ENCODE data around the gene AQP2.

The AQP2 gene, protein sequence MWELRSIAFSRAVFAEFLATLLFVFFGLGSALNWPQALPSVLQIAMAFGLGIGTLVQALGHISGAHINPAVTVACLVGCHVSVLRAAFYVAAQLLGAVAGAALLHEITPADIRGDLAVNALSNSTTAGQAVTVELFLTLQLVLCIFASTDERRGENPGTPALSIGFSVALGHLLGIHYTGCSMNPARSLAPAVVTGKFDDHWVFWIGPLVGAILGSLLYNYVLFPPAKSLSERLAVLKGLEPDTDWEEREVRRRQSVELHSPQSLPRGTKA

DNA sequence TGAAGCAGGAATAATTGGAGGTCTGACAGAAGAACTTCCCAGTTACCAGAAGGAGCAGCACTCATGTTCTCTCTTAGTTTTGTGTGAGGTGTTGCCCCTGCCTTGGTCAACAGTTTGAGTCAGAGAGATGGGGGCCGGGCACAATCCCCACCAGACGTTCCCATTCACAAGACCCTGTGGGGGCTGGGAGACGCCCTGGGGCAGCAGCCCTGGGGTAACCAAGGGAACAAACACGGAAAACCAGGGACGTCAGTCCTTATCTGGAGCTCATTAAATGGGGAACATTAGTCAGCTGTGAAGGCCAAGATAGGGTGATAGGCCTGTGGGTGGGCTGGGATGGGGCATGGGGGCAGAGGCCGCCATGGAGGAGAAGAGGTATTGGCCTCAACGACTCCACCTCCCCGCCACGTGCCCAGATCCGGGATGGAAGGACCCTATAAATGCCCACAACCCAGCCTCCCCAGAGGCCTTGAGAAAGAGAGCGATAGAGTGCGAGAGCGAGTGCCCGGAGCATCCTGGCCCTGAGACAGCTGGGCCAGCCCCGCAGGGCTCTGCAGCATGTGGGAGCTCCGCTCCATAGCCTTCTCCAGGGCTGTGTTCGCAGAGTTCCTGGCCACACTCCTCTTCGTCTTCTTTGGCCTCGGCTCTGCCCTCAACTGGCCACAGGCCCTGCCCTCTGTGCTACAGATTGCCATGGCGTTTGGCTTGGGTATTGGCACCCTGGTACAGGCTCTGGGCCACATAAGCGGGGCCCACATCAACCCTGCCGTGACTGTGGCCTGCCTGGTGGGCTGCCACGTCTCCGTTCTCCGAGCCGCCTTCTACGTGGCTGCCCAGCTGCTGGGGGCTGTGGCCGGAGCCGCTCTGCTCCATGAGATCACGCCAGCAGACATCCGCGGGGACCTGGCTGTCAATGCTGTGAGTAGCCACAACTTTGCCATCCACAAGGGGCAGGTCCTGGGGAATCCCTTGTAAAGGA, at the start of gene AQP2:
AQP2 (plus strand) TSS at position 465 of the 979 bp plus-strand sequence; CDS start at position 559, 94 bp downstream.
- TF ChIP-seq GATA3 (IDR thresholded peaks at IDR 0.05; ENCODE audit: low read depth, low read length) (no peak), GATA2 (IDR thresholded peaks at IDR 0.05; ENCODE audit: low read depth, low read length) (peak; percentile 50)

DNA sequence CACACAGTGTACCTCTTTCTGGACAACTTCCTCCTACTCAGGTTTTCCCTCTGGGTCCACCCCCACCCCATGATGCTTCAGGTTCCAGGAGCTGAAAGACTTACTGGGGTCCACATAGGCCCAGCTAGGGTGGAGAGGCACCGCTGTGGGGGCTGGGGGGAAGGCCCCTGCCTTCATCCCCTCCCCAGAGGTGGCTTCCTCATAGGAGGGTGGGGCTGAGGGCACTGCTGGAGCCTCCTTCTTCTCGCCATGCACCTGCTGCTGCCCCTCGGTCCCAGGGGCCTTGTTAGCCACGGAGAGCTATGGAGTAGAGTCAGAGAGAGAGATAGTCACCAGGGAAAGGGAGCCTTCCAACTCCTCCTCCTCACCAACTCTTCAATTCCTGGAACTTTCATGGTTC, 49.5 kb upstream of the AQP2 start:
- TF ChIP-seq GATA2 (IDR thresholded peaks at IDR 0.05; ENCODE audit: low read depth, low read length), result no peak
- no peak for TF ChIP-seq GATA3 (IDR thresholded peaks at IDR 0.05; ENCODE audit: low read depth, low read length)

DNA sequence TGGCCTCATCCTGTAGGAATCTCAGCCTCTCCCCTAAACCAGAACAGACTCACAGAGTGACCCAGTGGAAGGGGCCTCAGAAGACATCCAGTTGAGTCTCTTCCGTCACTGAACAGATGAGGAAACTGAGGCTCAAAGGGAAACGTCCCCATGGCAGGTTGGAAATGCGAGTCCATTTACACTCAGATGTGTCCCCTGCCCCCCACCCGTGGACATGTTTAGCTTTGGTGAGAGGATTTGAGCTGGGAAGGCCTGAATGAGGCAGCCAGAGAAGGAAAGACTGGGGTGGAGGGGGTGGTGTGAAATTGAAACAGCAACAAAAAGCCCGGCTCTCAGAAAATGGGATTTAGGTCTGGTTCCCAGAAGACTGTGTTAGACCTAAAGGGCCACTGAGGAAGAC, 48.6 kb upstream of the AQP2 start:
- TF ChIP-seq GATA2 (IDR thresholded peaks at IDR 0.05; ENCODE audit: low read depth, low read length) (no peak), GATA3 (IDR thresholded peaks at IDR 0.05; ENCODE audit: low read depth, low read length) (no peak)

DNA sequence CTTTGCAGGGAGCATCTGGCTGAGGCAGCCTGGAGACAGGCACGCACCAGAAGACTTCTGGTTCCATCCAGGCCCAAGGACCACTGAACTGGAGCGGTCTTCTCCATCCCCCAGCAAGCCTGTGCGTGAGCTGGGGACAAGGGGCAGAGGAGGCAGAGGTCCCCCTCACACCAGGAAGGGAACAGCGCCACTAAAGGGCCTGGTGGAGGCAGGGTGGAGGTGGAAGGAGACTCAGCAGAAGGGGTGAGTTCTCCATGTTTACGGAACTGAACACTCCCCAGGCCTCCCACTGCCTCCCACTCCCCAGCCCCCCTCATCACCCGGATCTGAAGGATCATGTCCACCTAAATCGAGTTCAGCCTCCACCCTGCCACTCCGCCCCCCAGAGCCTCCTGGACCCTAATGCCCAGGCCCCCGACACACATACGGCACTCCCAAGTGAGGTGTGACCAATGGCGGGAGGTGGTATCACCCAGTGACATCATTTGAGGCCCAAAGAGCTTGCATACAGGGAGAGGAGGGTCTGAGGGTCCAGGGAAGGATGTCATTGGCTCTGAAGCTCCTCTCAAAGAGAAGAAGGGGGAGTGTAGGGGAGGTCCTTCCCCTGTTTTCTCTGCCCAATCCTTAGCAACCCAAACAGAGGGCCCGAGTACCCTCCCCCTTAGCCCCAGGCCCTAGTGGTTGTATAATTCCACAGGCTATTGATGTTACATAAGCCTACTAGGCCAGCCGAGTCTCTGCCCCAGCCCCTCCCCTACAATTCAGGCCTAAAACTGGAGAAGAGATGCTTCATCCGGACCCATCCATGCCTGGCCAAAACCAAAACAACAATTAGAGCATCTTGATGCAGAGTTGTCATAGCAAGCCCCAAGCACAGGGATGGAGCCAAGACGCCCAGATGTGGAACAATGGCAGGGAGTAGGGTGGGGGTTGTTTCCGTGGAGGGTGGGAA, 47.9 kb upstream of the AQP2 start:
- no peak for TF ChIP-seq GATA3 (IDR thresholded peaks at IDR 0.05; ENCODE audit: low read depth, low read length)
- no peak for TF ChIP-seq GATA2 (IDR thresholded peaks at IDR 0.05; ENCODE audit: low read depth, low read length)

DNA sequence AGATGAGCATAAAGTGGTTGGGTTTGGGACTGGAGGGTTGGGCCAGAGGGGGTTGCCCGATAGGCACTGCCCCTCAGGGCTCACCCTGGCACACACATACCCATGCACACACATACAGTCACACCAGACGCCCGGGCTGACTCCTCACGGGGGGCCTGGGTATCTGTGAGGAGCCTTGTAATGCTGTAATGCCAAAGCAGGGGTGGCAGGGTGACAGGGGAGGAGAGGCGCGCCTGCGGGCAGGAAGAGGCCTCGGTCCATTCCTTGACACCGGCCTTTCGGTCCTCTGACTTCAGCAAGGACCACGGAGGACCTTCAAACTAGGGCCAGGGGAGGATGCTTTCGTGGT, 47.2 kb upstream of the AQP2 start:
- TF ChIP-seq GATA2 (IDR thresholded peaks at IDR 0.05; ENCODE audit: low read depth, low read length) (no peak), GATA3 (IDR thresholded peaks at IDR 0.05; ENCODE audit: low read depth, low read length) (no peak)

DNA sequence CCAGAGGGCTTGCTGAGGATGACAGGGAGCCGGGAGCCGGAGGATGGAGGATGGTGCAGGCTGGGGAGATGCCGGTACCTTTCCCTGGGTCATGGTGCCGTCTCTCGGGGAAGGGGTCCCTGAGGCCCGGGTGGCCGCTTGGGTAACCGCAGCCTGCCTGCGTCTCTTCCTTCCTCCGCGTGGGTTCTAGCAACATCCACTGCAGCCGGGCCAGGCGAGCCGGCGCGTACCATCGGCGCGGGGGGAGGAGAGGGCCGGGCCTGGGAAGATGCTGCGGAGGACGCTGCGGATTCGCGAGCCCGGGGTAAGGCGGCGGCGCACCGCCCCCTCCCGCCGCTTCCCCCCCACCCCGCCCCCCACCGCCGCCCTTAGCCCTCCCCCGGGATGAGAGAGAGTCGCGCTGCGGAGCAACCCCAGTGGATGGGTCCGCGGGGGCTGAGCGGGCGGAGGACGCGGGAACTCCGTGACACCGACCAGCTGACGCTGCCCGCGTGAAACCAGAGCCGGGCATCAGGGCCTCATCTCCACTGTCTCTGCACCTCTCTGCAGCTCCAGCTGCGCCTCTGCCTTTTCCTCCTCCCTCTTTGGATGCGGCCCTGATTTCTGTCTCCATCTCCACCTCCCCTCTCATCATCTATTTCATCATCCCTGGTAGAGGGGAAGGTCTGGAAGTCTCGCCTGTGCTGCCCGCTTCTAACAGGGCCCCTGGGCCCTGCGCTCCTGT, 46.7 kb upstream of the AQP2 start, which contains the start of gene FAIM2:
FAIM2 (minus strand) TSS at position 201 of the 724 bp plus-strand sequence; CDS start at position 93, 108 bp downstream.
- TF ChIP-seq GATA2 (IDR thresholded peaks at IDR 0.05; ENCODE audit: low read depth, low read length) (no peak), GATA3 (IDR thresholded peaks at IDR 0.05; ENCODE audit: low read depth, low read length) (no peak)

DNA sequence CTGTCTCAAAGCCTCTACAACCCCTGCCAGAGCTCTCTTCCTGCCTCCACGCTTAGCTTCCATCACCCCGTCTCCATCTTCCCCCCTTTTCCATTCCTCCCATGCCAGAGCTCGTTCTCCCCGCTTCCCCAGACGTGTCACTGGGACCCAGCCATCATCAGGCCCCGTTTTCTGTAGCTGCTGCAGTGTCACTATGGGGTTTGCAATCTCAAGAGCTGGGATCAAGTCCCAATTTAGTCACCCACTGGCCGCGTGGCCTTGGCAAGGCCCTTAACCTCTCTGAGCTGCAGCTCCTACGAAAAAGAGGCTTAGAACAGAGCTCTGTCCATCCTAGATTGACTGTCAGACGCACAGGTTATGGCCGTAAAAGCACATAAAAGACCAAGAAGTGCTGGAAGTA, 45.9 kb upstream of the AQP2 start:
- TF ChIP-seq GATA2 (IDR thresholded peaks at IDR 0.05; ENCODE audit: low read depth, low read length) (no peak), GATA3 (IDR thresholded peaks at IDR 0.05; ENCODE audit: low read depth, low read length) (no peak)

DNA sequence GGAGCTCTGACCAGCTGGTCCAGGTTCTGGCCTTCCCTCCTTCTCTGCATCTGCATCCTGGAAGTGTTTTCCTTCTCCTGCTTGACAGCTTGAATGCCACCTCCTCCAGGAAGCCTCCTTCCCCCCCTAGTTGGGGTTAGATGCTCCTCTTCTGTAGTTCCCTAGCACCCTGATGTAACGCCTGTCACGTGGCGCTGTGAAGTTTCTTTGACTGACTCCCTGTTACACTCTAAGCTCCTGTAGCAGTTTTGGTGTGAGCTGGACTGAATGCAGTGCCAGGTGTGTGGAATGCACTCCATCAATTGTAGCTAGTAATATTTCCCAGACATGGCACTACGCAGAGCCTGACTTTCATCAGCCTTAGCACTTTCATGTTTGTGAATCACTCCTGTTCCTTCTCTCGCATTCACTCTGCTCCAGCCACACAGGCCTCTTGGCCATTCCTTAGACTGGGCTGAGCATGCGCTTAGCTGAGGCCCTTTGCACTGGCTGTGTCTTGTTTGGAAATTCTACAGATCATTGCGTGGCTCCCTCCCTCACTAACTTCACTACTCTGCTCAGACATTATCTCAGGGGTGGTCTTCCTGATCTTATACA, 44.7 kb upstream of the AQP2 start:
- TF ChIP-seq GATA2 (IDR thresholded peaks at IDR 0.05; ENCODE audit: low read depth, low read length) (no peak), GATA3 (IDR thresholded peaks at IDR 0.05; ENCODE audit: low read depth, low read length) (no peak)

DNA sequence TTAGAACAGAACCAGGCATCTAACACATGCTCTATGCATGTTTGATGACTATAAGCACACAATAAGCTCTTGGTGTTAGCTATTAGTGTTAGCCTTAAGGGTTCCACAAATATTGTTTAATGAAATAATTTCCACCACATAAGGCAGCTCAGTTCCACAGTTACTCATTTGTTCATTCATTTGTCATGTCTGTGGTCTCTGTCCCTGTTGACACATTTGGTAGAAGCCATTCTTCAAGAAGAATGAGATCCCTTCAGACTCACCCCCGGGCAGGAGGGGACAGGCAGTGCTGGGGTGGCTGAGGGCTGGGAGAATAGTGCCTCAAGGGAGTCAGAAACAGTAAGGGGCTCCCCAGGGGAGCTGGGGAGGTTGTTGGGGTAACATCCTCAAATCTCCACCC, 43.2 kb upstream of the AQP2 start:
- no peak for TF ChIP-seq GATA2 (IDR thresholded peaks at IDR 0.05; ENCODE audit: low read depth, low read length)
- no peak for TF ChIP-seq GATA3 (IDR thresholded peaks at IDR 0.05; ENCODE audit: low read depth, low read length)

DNA sequence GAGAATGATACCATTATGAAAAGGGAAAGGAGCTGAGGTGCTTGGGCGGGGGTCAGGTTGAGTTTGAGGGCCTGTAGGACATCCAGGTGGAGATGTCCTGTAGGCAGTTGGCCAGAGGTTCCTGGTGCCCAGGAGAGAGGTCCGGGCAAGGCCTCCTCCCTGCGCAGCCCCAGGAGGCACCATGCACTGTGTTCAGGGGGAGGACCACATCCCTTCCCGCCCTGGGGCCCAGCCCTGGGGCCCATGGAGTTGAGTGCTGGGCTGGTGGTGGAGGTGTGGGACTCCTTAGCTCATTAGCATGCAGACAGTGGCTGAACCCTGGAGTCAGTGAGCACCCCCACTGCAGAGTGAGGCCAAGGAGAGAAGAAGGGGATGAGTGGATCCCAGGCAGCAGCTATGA, 41.2 kb upstream of the AQP2 start:
- TF ChIP-seq GATA3 (IDR thresholded peaks at IDR 0.05; ENCODE audit: low read depth, low read length), result no peak
- no peak for TF ChIP-seq GATA2 (IDR thresholded peaks at IDR 0.05; ENCODE audit: low read depth, low read length)

DNA sequence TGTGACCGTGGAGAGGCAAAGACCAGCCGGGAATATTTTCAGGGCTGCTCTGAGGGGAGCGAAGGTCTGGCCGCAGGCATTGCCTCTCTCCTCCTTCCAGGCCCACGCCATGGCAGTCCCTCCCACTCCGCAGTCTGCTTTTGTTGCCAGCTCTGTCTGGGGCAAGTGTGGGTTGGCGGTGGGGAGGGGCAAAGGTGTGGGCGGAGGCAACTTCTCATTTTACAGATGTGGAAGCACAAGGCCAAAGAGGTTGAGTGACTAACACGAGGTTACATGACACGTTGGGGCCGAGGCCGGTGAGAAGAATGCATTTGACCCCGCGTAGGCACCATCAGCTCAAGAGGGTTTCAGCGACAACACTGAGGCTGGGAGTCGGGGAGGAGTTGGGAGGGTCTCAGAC, 40.7 kb upstream of the AQP2 start:
- TF ChIP-seq GATA2 (IDR thresholded peaks at IDR 0.05; ENCODE audit: low read depth, low read length), result no peak

DNA sequence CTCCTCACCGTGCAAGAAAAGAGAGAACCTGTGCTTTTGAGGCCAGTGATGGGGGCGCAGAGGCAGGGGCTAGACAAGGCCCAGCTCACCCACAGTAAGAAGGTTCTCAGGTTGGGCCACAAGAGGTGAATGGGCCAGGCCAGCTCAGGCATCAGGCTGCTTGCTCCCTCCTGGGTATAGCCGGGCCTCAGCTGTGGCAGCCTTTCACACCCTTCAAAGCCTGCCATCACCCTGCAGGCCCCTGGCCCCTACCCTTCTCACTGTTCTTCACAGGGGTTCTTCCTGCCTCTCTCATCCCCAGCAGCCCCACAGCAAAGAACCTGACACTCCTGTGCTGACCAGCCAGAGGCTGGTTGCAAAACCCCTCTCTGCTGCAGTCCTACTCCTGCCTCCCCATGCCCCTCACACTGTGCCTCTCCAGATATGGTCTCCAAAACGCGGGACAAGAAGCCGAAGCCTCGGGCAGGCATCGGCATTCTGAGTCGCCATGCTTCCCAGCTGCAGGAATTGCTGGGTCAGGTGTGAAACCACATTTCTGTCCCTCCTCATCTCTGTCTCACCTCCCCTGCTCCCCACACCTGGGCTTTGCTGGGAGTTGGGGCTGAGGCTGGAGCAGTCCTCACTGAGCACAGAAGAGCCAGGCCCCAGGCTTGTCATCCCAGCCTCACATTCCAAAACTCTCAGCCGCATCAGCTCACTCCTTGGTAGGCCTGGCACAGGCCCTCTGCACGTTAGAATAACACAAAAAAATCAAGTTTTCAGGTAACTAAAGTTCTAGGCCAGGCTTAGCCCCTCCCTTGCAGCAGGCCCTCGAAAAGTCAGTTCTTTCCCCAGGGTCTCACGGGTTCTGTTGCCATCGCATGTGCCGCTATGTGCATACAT, 40.0 kb upstream of the AQP2 start:
- TF ChIP-seq GATA3 (IDR thresholded peaks at IDR 0.05; ENCODE audit: low read depth, low read length) (no peak), GATA2 (IDR thresholded peaks at IDR 0.05; ENCODE audit: low read depth, low read length) (no peak)
